Measurements from ENCODE around the gene PAX7. TPM values are rescaled to one million over a fixed set of nuclear protein-coding genes. Genes with fewer than 3 reads are reported as not detected.

PAX7 gene
- total and polyA plus RNA-seq, 8 donors = not detected

DNA sequence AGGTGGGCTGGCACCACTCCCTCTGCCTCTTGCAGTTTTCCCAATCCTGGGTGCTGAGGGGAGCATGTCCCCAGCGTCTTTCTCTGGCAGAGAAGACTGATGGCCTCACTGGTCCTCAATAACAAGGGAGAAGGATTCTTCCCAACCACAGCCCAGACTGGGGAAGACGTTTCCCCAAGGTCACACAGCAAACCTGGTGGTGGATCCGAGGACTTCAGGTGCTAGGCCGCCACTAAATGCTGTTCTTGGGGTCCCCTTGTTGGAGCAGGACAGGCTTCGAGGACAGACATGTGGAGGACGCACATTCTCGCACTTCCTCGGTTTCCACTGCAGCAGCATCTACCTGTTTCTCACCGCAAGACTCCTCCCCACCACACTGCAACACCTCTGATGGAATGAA is 30.9 kb upstream of the PAX7 start:
- intact Hi-C loops (cut with DNase I; ENCODE audit: low total_unique reads) = loop anchor here (5.0 kb wide), 1 partner anchor 223 kb away; no protein-coding TSS in a partner anchor
- 62 to 70% (median 69%) methylated on average over 9 of the region's 9 CpGs for WGBS, 5 donors
- Histone ChIP-seq H3K27me3 (peaks cover 0 to 86% (median 18%) of the 10 kb centered on the region in 3 donors), H3K27ac (no peak overlapping the region), H3K4me1 (peaks cover 0 to 13% (median 0%) of the 10 kb centered on the region in 4 donors), H3K9me3 (no peaks in the 10 kb centered on the region), H3K4me3 (no peak overlapping the region), H3K36me3 (no peaks in the 10 kb centered on the region)
- no peak for TF ChIP-seq CTCF (IDR thresholded peaks at IDR 0.05)
- TF ChIP-seq EP300 (IDR thresholded peaks at IDR 0.05) = no peak
- no peak for TF ChIP-seq POLR2AphosphoS5 (IDR thresholded peaks at IDR 0.05)
- no peak for TF ChIP-seq POLR2A (IDR thresholded peaks at IDR 0.05)
- no peak for DNase-seq

GRCh38 chr1:18602533-18603211 is 28.0 kb upstream of the PAX7 start:
- Histone ChIP-seq H3K27ac (no peak overlapping the region), H3K4me3 (no peak overlapping the region), H3K27me3 (peaks cover 0 to 90% (median 14%) of the 10 kb centered on the region in 3 donors), H3K36me3 (no peaks in the 10 kb centered on the region), H3K4me1 (peaks cover 0 to 9% (median 0%) of the 10 kb centered on the region in 4 donors), H3K9me3 (no peaks in the 10 kb centered on the region)
- intact Hi-C loops (cut with DNase I; ENCODE audit: low total_unique reads) = no loop called here
- WGBS, 5 donors = 50 to 64% (median 59%) methylated on average over 2 to 5 of the region's 5 CpGs
- no peak for TF ChIP-seq CTCF (IDR thresholded peaks at IDR 0.05)
- no peak for TF ChIP-seq POLR2A (IDR thresholded peaks at IDR 0.05)
- no peak for TF ChIP-seq POLR2AphosphoS5 (IDR thresholded peaks at IDR 0.05)
- no peak for DNase-seq

GRCh38 chr1:18603212-18603852 is 27.3 kb upstream of the PAX7 start:
- Histone ChIP-seq H3K4me3 (no peak overlapping the region), H3K9me3 (no peaks in the 10 kb centered on the region), H3K4me1 (peaks cover 0 to 9% (median 0%) of the 10 kb centered on the region in 4 donors), H3K36me3 (no peaks in the 10 kb centered on the region), H3K27ac (no peak overlapping the region), H3K27me3 (peaks cover 0 to 90% (median 14%) of the 10 kb centered on the region in 3 donors)
- intact Hi-C loops (cut with DNase I; ENCODE audit: low total_unique reads) = no loop called here
- DNase-seq = no peak
- TF ChIP-seq CTCF (IDR thresholded peaks at IDR 0.05) (no peak), POLR2A (IDR thresholded peaks at IDR 0.05) (no peak), POLR2AphosphoS5 (IDR thresholded peaks at IDR 0.05) (no peak), EP300 (IDR thresholded peaks at IDR 0.05) (no peak)
- 49 to 58% (median 55%) methylated on average over 11 to 13 of the region's 13 CpGs for WGBS, 5 donors

DNA sequence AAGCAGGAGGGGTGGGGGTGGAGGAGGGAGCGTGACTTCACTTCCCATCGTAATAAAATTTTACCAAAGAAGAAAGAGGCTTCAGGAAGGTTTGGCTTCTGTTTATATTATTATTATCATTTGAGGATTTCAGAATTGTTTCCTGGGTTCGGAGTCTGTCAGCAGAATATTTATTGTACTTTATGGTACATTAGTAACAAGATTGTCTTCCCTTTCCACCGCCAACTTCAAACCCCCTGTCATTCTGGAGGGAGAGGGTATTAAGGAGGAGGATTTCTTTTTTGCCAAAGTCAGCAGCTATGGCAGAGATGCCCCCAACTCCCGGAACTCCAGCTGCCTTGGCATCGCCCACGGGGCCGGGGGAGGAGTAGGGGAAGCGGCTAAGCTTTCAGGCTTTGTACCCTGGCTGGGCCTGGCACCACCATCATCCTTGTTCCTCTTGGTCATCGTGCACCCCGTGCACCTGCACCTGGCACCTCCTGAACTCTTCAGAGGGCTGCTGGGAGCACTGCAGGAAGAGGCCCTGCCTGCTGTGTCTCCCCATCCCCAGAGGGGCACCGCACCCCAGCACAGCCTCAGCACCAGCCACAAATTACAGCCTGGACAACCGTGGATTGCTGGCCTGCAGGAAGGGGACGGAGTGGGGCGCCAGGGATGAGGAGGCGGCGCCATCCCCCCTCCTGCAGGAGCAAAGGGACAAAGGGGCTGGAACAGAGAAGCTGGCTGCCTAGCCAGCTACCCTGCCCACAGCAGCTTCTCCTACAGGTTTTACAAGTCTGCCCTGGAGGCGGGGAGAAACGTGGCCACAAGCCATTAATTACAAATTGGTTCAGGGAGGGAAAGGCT is 24.0 kb upstream of the PAX7 start:
- Histone ChIP-seq H3K27me3 (peaks cover 0 to 91% (median 21%) of the 10 kb centered on the region in 3 donors), H3K27ac (no peak overlapping the region), H3K4me1 (no peaks in the 10 kb centered on the region), H3K36me3 (no peaks in the 10 kb centered on the region), H3K9me3 (no peaks in the 10 kb centered on the region), H3K4me3 (no peak overlapping the region)
- 61 to 70% (median 66%) methylated on average over 17 to 19 of the region's 19 CpGs for WGBS, 5 donors
- DNase-seq = no peak
- TF ChIP-seq CTCF (IDR thresholded peaks at IDR 0.05) = no peak
- TF ChIP-seq POLR2AphosphoS5 (IDR thresholded peaks at IDR 0.05) = no peak
- no peak for TF ChIP-seq POLR2A (IDR thresholded peaks at IDR 0.05)
- no peak for TF ChIP-seq EP300 (IDR thresholded peaks at IDR 0.05)
- intact Hi-C loops (cut with DNase I; ENCODE audit: low total_unique reads) = no loop called here
